Measurements from ENCODE around the gene SHLD1.
"Not testable (repeated sequence)": the region's sequence is repeated elsewhere in the genome, so short reads cannot be mapped to it uniquely, and the experiment has no call there.

The SHLD1 gene

DNA sequence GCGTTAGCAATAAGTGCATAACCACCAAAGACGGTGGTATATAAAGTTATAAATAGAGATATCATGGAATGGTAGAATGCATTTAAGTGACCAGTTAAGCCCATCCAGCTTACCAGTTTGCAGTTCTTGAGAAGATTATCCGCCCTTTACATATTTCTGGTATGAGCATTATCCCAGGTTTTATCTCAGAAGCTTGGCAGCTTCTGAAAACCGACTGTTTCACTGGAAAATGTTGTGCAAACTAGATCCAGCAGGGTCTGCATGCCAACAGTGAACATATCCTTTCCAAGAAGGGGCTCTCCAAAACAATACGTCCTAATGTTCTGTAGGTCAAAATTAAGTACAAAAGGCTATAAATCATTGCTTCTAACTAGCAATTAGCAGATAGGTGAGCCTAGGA lies 29.5 kb upstream of the SHLD1 start:
- Histone ChIP-seq H3K9me3 (no peaks in the 10 kb centered on the region), H3K36me3 (no peaks in the 10 kb centered on the region), H3K4me3 (ENCODE audit: low read depth, low read length) (no peak overlapping the region), H3K4me1 (no peaks in the 10 kb centered on the region; the same call in 1 of the 2 replicates), H3K27me3 (0 out of 2 replicates have a peak, but pooled peaks cover 6% of the 10 kb centered on the region)
- DNase-seq: no peak
- TF ChIP-seq, protein P1, sequence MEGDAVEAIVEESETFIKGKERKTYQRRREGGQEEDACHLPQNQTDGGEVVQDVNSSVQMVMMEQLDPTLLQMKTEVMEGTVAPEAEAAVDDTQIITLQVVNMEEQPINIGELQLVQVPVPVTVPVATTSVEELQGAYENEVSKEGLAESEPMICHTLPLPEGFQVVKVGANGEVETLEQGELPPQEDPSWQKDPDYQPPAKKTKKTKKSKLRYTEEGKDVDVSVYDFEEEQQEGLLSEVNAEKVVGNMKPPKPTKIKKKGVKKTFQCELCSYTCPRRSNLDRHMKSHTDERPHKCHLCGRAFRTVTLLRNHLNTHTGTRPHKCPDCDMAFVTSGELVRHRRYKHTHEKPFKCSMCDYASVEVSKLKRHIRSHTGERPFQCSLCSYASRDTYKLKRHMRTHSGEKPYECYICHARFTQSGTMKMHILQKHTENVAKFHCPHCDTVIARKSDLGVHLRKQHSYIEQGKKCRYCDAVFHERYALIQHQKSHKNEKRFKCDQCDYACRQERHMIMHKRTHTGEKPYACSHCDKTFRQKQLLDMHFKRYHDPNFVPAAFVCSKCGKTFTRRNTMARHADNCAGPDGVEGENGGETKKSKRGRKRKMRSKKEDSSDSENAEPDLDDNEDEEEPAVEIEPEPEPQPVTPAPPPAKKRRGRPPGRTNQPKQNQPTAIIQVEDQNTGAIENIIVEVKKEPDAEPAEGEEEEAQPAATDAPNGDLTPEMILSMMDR (IDR thresholded peaks at IDR 0.05; ENCODE audit: low read depth, low read length): no peak

DNA sequence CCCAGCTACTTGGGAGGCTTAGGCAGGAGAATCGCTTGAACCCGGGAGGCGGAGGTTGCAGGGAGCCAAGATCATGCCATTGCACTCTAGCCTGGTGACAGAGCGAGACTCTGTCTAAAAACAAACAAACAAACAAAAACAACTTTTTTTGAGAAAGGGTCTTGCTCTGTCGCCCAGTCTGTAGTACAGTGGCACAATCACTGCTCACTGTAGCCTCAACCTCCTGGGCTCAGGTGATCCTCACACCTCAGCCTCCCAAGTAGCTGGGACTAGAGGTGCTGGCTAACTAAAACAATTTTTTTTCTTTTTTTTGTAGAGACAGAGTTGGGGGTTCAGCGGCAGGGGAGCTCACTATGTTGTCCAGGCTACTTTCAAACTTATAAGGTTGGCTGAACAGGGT lies 28.8 kb upstream of the SHLD1 start:
- H3K9me3 ChIP-seq; H3K36me3 ChIP-seq; DNase-seq; H3K4me3 ChIP-seq (ENCODE audit: low read depth, low read length); H3K27me3 ChIP-seq; H3K4me1 ChIP-seq: not testable (repeated sequence)

DNA sequence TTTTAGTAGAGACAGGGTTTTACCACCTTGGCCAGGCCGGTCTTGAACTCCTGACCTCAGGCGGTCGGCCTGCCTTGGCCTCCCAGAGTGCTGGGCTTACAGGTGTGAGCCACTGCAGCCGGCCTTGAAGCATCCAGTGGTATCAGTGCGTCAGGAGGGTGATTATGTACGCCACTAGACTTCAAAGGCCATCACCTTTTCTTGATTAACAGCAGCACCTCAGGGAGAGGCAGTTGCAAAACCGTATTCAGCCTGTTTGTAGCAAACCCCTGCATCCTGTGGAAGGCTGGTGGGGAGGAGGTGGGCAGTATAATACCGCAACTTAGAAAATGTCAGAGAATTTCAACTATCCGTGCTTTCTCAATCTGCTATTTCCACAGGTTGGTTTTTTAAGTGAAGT lies 27.3 kb upstream of the SHLD1 start:
- Histone ChIP-seq H3K36me3 (no peaks in the 10 kb centered on the region), H3K9me3 (no peaks in the 10 kb centered on the region), H3K4me3 (ENCODE audit: low read depth, low read length) (no peak overlapping the region), H3K27me3 (0 out of 2 replicates have a peak, but pooled peaks cover 6% of the 10 kb centered on the region), H3K4me1 (no peaks in the 10 kb centered on the region; the same call in 1 of the 2 replicates)
- TF ChIP-seq, protein P1 (IDR thresholded peaks at IDR 0.05; ENCODE audit: low read depth, low read length): no peak
- DNase-seq: no peak

DNA sequence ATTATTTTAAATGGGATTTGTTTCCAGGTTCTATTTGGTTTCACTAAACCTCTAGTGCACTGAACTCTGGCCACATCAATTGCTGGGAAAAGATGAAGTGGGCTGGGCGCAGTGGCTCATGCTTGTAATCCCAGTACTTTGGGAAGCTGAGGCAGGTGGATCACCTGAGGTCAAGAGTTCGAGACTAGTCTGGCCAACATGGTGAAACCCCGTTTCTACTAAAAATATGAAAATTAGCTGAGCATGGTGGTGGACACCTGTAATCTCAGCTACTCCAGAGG lies 25.1 kb upstream of the SHLD1 start:
- not testable (repeated sequence) for DNase-seq; H3K36me3 ChIP-seq; H3K9me3 ChIP-seq; H3K27me3 ChIP-seq; H3K4me1 ChIP-seq; H3K4me3 ChIP-seq (ENCODE audit: low read depth, low read length)

DNA sequence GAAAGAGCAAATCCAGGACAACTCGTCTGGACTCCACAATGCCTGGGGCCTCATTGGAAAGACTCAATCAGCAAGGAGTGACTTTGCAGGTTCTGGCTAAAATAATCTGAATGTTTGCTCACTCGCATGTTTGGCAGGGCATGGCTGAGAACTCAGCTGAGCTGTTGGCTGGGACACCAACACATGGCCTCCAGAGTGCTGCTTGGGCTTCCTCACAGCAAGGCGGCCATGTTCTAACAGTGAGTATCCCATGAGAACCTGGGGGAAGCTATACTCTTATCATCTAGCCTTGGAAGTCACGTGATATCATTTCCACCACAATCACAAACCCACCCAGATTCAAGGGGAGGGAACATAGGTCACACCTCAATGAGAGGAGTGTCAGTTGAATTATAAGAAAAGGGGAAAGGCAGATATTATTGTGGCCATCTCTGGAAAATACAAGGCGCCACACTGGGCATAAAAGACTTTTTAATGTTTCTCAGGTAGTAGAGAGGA lies 23.1 kb upstream of the SHLD1 start:
- H3K4me3 ChIP-seq (ENCODE audit: low read depth, low read length): no peak overlapping the region
- no peaks in the 10 kb centered on the region for H3K4me1 ChIP-seq
- H3K9me3 ChIP-seq: no peaks in the 10 kb centered on the region
- DNase-seq: no peak
- H3K36me3 ChIP-seq: no peaks in the 10 kb centered on the region
- peaks cover 3% of the 10 kb centered on the region; the same call in 1 of the 2 replicates for H3K27me3 ChIP-seq
- TF ChIP-seq, protein P1 (IDR thresholded peaks at IDR 0.05; ENCODE audit: low read depth, low read length): no peak

DNA sequence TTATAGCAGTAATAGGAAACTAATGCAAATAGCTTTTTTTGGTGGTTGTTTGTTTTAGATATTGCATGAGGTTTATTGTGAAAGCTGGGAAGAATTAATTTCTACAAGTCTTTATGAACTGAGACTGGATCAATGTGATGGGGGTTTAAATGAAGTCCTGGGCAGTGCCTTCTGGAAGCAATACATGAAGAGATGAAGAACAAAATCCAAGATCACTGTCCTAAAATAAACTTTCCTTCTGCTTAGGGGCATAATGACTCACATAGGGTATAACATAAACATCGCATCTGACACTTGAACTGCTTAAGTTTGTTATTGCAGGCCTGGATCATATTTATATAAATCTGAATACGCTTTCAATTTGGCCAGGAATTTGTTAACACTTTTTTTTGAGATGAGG lies 20.9 kb upstream of the SHLD1 start:
- Histone ChIP-seq H3K36me3 (no peaks in the 10 kb centered on the region), H3K4me1 (no peaks in the 10 kb centered on the region), H3K27me3 (peaks cover 3% of the 10 kb centered on the region; the same call in 1 of the 2 replicates), H3K4me3 (ENCODE audit: low read depth, low read length) (no peak overlapping the region), H3K9me3 (no peaks in the 10 kb centered on the region)
- TF ChIP-seq, protein P1 (IDR thresholded peaks at IDR 0.05; ENCODE audit: low read depth, low read length): no peak
- DNase-seq: no peak

DNA sequence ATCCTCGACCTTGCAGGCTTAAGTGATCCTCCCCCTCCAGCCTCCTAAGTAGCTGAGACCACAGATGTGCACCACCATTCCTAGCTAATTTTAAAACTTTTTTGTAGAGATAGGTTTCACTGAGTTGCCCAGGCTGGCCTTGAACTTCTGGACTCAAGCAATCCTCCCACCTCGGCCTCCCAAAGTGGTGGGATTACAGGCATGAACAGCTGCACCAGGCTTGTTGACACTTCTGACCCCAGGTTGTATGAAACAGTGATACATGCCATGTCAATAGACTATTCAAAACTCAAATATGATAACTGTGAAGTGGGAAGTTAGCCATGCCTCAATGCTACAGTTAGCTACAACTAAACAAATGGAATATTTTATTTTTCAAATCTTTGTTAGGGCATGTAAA lies 20.1 kb upstream of the SHLD1 start:
- Histone ChIP-seq H3K9me3 (no peaks in the 10 kb centered on the region), H3K4me3 (ENCODE audit: low read depth, low read length) (no peak overlapping the region), H3K4me1 (no peaks in the 10 kb centered on the region), H3K36me3 (no peaks in the 10 kb centered on the region), H3K27me3 (peaks cover 3% of the 10 kb centered on the region; the same call in 1 of the 2 replicates)
- TF ChIP-seq, protein P1 (IDR thresholded peaks at IDR 0.05; ENCODE audit: low read depth, low read length): no peak
- DNase-seq: no peak
